Smooth muscle cell of the coronary artery (primary cell): ENCODE data around the gene MED26. TPM values are rescaled to one million over a fixed set of nuclear protein-coding genes. Genes with fewer than 3 reads are reported as not detected.

Experiments used
- total RNA-seq: library from RNA; depleted of rRNA; stranded (reverse); fragments of >200 nt; gene quantifications from 2 replicates; pipeline ENCODE4 v1.2.3, GENCODE V29; 2014; ENCODE audit warnings: low replicate concordance

Gene MED26, protein sequence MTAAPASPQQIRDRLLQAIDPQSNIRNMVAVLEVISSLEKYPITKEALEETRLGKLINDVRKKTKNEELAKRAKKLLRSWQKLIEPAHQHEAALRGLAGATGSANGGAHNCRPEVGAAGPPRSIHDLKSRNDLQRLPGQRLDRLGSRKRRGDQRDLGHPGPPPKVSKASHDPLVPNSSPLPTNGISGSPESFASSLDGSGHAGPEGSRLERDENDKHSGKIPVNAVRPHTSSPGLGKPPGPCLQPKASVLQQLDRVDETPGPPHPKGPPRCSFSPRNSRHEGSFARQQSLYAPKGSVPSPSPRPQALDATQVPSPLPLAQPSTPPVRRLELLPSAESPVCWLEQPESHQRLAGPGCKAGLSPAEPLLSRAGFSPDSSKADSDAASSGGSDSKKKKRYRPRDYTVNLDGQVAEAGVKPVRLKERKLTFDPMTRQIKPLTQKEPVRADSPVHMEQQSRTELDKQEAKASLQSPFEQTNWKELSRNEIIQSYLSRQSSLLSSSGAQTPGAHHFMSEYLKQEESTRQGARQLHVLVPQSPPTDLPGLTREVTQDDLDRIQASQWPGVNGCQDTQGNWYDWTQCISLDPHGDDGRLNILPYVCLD
- 2.8 and 3.9 TPM in 2 replicates for total RNA-seq

DNA sequence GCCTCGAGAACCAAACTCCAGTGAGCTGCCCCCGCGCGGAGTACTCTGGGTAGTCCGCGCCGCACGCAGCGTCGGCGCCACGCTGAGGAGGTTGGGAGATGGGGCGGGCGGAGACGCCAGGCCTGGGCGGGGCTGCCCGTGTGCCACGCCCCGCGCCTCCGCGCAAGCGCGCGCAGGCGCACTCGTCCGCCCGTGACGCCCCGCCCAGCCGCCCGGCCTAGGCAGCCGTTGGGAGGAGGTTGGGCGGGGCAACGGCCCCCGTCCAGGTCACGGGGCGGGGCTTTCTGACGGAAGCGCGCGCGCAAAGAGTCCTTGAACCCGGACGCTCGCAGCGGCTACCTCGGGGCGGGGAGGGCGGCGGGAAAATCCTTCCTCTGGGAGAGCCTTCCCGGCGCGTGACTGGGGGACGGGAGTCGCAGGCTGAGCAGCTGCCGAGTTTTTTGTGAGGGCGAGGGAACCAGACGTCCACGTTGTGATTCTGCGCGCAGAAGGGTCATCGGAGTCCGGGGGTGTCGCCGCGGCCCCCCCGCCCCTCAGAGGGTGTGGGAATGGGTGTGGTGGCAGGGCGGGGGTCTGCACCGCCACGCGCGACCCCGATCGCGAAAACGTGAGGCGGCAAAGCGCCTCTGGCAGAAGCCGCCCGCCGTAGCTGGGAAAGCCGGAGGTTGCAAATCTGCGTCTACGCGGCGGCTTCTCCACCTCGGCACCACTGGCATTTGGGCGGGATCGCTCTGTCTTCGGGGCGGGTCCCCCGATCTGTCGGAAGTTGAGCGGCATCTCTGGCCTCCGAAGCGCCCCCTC lies at the start of gene MED26:
Gene MED26, minus strand, starts transcription at position 22 of the 801 bp plus-strand sequence. CDS start 261 bp downstream, outside the sequence.

DNA sequence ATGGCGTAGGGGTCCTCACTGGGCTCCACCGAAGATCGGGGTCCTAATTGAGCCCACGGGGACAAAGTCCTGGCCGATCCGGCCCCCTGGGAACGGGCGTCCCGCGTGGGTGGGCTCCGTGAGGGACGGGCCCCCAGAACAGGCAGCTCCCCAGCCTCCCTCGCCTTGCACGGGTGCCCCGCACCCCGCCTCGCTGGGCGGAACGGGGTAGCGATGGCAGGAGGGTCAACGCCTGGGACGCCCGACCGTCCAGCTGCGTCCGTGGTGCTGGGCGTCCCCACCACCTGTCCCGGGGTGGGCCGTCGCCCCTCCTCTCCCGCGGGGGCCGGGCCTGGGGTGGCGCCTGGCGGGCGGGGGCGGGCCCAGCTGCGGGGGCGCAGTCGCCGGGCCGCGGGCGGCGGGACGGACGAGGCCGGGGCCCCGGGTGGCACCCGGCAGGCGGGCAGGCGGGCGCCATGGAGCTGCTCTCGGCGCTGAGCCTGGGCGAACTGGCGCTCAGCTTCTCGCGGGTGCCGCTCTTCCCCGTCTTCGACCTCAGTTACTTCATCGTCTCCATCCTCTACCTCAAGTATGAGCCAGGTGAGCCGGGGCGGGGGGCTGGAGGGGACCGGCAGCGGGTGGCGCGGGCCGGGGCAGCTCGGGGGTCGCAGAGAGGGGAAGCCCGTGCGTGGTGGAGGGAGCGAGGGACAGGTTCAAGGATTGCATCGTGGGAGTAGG lies 32.9 kb upstream of the MED26 start, which contains the start of gene TMEM38A:
Gene TMEM38A, plus strand, starts transcription at position 377 of the 717 bp plus-strand sequence. Its CDS starts 79 bp downstream, at position 456.

DNA sequence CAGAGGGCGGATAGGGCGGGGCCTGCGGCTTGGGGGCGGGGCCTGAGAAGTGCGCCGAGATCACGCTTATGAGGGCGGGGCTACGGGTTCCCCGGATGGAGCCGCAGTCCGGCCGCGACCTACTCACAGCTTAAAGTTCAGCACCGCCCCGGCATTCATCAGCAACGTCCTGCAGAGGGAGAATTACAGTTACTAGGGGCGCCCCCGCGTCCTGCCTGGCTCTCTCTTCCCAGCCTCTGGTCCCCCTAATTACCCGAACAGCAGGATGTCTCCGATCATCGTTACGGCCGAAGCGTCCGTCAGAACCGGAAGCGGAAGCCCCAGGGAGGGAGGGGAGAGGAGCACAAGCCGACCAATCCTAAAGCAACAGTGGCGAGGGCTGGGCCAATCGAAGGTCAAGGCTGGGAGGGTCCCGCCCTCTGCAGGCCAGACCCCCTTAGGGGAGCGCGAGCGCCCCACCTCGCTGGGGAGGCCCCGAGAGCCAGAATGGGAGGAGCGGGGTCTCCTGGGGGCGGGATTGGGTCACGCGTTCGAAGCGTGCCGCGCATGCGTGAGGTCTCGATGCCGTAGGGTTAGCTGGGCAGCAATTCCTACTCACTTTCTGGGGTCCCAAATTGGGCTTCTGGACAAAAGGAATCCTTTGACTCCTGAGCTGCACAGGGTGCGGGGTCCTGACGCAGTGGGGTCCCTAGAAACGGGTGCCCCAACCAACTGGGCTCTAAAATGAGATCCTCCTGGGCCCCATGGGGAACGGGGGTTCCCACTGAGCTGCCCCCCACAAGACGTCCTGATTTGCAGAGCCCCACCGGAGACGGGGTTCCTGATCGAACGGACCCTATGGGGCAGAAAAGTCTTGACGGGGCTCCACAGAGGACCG lies 32.1 kb upstream of the MED26 start, which contains the start of gene SMIM7:
Gene SMIM7, minus strand, starts transcription at position 313 of the 877 bp plus-strand sequence. Its CDS starts 34 bp downstream, at position 279.

DNA sequence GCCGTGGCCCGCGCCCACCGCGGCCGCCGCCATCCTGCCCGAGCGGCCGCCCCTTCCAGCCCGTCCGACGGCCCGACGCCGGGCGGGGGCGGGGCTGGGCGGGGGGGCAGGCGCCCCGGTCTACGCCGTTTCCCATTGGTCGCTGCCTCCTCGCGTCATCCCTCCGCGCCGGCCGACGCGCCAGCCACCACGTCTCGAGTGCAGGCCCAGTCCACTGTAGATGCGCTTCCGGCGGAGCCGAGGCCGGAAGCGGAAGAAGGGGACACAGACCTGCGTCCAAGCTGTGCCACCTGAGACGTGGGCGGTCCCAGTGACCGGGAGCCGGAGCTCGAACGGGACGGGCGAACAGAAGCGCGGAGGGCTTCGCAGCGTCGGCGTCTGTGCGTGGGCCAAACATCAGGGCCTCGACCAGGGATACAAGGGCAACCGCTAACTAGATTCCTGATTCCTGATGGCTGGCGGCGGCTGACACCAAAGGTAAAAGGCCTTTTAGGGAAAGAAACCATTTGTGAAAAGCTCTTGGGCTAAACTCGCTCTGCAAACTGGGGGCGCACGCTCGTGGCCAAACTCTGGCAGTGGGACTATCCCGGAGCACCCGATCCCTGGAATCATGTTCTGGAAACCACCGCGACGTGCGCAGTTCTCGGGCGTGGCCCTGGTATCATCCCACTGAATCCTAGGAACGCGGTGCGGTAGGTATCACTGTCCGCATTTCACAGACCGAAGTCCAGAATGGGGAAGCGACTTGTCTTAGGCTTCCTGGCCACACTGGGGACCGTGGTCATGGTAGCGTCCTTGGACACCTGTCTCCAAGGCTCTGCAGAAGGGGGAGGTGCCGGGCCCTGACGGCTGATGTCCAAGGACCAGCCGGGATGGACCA lies 55.4 kb downstream of the MED26 start, which contains the start of gene SLC35E1:
Gene SLC35E1, minus strand, starts transcription at position 84 of the 880 bp plus-strand sequence. Its CDS starts 51 bp downstream, at position 33.

DNA sequence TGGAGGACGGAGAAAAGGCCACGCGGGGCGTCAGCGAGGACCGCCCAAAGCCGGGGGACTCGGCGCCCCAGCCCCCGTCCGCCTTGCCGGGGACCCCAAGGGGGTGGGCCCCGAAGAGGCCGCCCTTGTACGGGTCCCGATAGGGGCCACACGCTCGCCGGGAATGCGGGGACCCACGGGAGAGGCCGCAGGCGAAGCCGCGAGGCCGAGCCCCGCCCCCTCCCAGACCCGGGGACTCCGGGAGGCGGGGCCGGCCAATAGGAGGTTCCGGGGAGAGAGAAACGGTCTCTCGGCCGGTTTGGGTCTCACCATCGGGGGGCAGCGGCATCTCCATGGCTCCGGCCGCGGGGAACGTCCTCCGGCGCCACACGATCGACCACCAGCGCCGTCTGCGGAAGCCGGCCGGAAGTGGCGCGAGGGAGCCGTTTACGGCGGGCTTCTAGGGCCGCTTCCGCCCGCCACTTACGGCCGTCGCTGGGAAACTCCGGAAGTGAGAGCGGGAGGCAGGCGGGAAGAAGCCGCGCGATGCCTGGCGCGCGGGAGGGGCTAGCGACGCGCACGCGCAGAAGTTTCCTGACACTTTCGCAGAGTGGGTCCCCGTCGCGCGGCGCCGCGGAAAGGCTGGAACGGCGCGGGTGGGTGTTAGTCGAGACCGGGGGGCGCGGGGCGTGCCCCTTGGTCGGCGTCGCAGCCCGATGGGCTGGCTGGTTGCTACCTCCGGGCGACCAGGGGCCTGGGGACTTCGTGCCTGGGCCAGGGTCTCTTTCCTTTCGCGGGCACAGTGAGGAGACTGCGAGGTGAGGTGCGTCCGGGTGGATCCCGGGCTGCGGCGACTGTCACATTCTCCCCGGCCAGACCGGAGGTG lies 85.7 kb downstream of the MED26 start, which contains the start of gene CHERP:
Gene CHERP, minus strand, starts transcription at position 393 of the 865 bp plus-strand sequence. Its CDS starts 59 bp downstream, at position 334.

Other genes starting within 250 kb of the MED26 start
- 5.9 and 11.0 TPM in 2 replicates for gene EPS15L1, start 156.2 kb downstream of the MED26 start, total RNA-seq
- 0.08 TPM in 1 of 2 replicates, not detected in the other for gene CALR3, start 132.0 kb downstream of the MED26 start, total RNA-seq
- 2.0 and 2.6 TPM in 2 replicates for gene C19orf44, start 131.8 kb downstream of the MED26 start, total RNA-seq
- gene CHERP, start 85.8 kb downstream of the MED26 start, total RNA-seq, result 3.6 and 4.2 TPM in 2 replicates
- 15.9 and 22.4 TPM in 2 replicates for gene SLC35E1, start 55.8 kb downstream of the MED26 start, total RNA-seq
- gene SMIM7, start 31.9 kb upstream of the MED26 start, total RNA-seq, result 51.9 and 68.4 TPM in 2 replicates
- gene TMEM38A, start 32.9 kb upstream of the MED26 start, total RNA-seq, result 3.7 TPM in 2 replicates
- under 0.01 TPM in 1 of 2 replicates, not detected in the other for gene NWD1, start 91.6 kb upstream of the MED26 start, total RNA-seq
- 19.2 and 29.5 TPM in 2 replicates for gene SIN3B, start 201.2 kb upstream of the MED26 start, total RNA-seq